Coronary artery (tissue), 2 donors: Measurements from ENCODE around the gene KCNH5.

Experiments
- DNase-seq: peaks from one replicate; pipeline ENCODE4 v3.0.0-alpha.2; 2017; ENCODE audit warnings: low spot score
- H3K27ac ChIP-seq, 2 donors: fragments of 200-600 bp; sonication (generic); one replicate each; pipeline ENCODE4 v1.5.1; 2016 to 2019
- H3K4me3 ChIP-seq: fragments of 200-600 bp; sonication (generic); 2 replicates; pipeline ENCODE4 v1.5.1; 2016; ENCODE audit warnings: mild to moderate bottlenecking, moderate library complexity
- CTCF ChIP-seq: fragments of 200-600 bp; sonication (generic); IDR thresholded peaks from one replicate; pipeline ENCODE4 v1.5.1; 2019; ENCODE audit warnings: antibody characterized with exemption

The KCNH5 gene

GRCh38 chr14:62897771-62898170 lies 147.5 kb downstream of the KCNH5 start:
- no peak overlapping the region for H3K4me3 ChIP-seq
- no peak for DNase-seq
- H3K27ac ChIP-seq = no peak overlapping the region
- TF ChIP-seq CTCF = no peak

- no peak overlapping the region for H3K4me3 ChIP-seq
- no peak for TF ChIP-seq CTCF
- H3K27ac ChIP-seq = no peak overlapping the region
- DNase-seq = no peak
These were observed 148.3 kb downstream of the KCNH5 start for GRCh38 chr14:62896932-62897456.

GRCh38 chr14:62894736-62895135 lies 150.5 kb downstream of the KCNH5 start:
- Histone ChIP-seq H3K4me3 (no peak overlapping the region), H3K27ac (no peak overlapping the region)
- no peak for TF ChIP-seq CTCF
- no peak for DNase-seq

GRCh38 chr14:62889364-62889763 lies 155.9 kb downstream of the KCNH5 start:
- Histone ChIP-seq H3K27ac (no peak overlapping the region), H3K4me3 (no peak overlapping the region)
- DNase-seq = no peak
- TF ChIP-seq CTCF = no peak

- TF ChIP-seq CTCF = no peak
These were observed 158.8 kb downstream of the KCNH5 start for GRCh38 chr14:62886461-62886860.

GRCh38 chr14:62885451-62885850 lies 159.8 kb downstream of the KCNH5 start:
- TF ChIP-seq CTCF = no peak
- no peak for DNase-seq
- Histone ChIP-seq H3K4me3 (no peak overlapping the region), H3K27ac (no peak overlapping the region)

More at GRCh38 chr14:62886461-62886860, 158.8 kb downstream of the KCNH5 start:
- no peak for DNase-seq
- Histone ChIP-seq H3K27ac (no peak overlapping the region), H3K4me3 (no peak overlapping the region)

- H3K4me3 ChIP-seq = no peak overlapping the region
- no peak for TF ChIP-seq CTCF
- no peak overlapping the region for H3K27ac ChIP-seq
- no peak for DNase-seq
These were observed 162.3 kb downstream of the KCNH5 start for GRCh38 chr14:62882967-62883366.
